ENCODE data around the gene CCDC43.
"Not testable (repeated sequence)": the region's sequence is repeated elsewhere in the genome, so short reads cannot be mapped to it uniquely, and the experiment has no call there.

CCDC43 gene

DNA sequence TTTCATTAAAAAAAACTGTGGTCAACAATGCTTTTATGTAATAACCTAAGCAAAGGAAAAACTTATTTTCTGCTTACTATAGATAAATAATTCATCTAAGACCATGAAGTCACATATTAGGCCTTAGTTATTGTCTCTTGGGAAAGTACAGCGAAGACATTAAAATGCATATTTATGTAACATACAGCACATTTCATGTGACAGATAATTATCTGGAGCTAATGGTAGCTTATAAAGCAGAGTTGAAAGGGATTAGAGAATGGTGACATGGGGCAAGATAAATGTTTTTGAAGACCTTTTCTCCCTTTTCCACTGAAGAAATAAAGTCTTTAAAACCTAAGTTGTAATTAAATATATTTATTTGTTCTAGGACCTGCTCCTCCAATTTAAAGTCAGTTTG, 23.6 kb downstream of the CCDC43 start:
- no peak for DNase-seq (ENCODE audit: low read depth in 2 of 2)

DNA sequence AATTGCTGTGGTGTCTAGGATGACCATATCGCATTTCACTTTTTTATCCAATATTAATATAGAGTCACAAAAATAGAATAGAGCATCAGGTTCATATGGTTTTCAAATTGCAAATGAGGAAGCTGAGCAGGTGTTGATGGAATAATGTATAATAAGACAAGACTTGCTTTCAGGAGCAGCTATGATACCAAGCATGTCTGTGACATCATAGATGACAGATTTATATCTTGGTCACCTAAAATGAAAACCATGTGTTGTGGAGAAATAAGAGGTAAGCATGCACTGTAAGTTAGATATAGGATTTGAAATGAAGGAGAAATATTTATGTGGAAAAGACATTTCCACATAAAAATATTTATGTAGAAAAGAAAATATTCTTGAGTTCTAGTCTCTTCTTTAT, 24.7 kb downstream of the CCDC43 start:
- no peak for DNase-seq (ENCODE audit: low read depth in 2 of 2)

GRCh38 chr17:44663095-44663494, 26.5 kb downstream of the CCDC43 start:
- no peak for DNase-seq (ENCODE audit: low read depth in 2 of 2)

- no peak for DNase-seq (ENCODE audit: low read depth in 2 of 2)
Measured at GRCh38 chr17:44661835-44662234, 27.7 kb downstream of the CCDC43 start.

GRCh38 chr17:44655983-44656710, 33.4 kb downstream of the CCDC43 start, which contains the start of gene MEIOC:
TSS of gene MEIOC (plus strand) at chr17:44656468. CDS start at chr17:44656614, 146 bp downstream.
- DNase-seq (ENCODE audit: low read depth in 2 of 2) = peak in 1 of 2 donors; percentile 21

GRCh38 chr17:44653954-44654353, 35.6 kb downstream of the CCDC43 start:
- DNase-seq (ENCODE audit: low read depth in 2 of 2) = no peak

DNA sequence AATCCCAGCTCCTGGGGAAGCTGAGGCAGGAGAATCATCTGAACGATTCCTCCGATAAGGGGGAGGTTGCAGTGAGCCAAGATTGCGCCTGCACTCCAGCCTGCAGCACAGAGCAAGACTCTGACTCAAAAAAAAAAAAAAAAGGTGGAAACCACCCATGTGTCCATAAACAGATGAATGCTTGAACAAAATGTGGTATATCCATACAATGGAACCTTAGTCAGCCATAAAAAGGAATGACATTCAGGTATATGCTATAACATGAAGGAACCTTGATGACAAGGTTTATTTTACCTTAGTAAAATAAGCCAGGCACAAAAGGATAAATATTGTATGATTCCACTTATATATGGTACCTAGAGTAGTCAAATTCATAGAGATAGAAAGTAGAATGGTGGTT, 36.2 kb downstream of the CCDC43 start:
- no peak for DNase-seq (ENCODE audit: low read depth in 2 of 2)

DNA sequence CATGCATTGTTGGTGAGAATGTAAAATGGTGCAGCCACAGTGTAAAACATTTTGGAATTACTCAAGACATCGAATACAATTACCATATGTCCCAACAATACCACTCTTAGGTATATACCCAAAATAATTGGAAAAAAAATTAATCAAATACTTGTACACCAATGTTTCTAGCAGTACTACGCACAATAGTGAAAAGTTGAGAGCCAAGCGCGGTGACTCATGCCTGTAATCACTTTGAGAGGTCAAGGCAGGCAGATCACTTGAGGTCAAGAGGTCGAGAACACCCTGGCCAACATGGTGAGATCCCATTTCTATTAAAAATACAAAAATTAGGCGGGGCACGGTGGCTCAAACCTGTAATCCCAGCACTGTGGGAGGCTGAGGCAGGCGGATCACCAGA, 36.8 kb downstream of the CCDC43 start:
- DNase-seq (ENCODE audit: low read depth in 2 of 2) = no peak

- DNase-seq (ENCODE audit: low read depth in 2 of 2) = no peak
Measured at GRCh38 chr17:44651228-44651627, 38.3 kb downstream of the CCDC43 start.

GRCh38 chr17:44648963-44649362, 40.6 kb downstream of the CCDC43 start:
- DNase-seq (ENCODE audit: low read depth in 2 of 2) = no peak

DNA sequence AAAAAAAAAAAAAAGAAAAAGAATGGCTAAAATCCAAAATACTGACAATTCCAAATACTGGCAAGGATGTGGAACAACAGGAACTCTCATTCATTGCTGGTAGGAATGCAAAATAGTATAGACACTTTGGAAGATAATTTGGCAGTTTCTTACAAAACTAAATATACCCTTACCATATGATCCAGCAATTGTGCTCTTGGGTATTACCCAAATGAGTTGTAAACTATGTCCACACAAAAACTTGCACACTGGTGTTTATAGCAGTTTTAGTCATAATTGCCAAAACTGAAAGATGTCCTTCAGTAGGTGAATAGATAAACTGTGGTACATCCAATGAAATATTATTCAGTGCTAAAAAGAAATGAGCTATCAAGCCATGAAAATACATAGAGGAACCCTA, 41.8 kb downstream of the CCDC43 start:
- no peak for DNase-seq (ENCODE audit: low read depth in 2 of 2)

DNA sequence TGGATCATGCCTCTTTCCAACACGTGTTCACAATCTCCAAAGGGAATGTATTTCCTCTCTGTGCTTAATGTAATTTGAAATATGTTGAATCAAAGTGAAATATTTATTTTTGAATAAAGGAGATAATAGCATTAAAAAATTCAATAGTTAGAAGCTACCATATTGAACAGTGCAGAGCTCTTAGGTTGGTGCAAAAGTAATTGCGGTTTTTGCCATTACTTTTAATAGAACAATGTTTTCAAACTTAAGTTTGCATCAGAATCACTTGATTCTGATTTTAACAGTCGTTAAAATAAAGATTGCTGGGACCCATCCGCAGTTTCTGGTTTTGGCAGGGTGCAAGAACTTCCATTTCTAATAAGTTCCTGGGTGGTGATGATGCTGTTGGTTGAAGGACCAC, 43.3 kb downstream of the CCDC43 start:
- DNase-seq (ENCODE audit: low read depth in 2 of 2) = no peak

DNA sequence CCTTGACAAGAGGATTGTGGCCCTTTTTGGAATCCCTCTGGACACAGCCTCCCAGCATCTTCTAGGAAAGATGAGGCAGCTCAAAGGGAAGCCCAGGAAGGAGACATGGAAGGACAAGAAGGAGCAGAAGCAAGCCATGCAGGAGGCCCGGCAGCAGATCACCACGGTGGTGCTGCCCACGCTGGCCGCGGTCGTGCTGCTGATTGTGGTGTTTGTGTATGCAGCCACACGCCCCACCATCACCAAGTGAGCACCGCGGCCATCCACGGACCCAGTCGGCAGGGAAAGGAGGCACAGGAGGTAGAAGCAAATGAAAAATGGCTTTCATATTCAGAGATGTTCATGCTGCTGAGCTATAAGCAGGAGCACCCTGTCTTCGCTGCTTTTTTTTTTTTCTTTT, 44.2 kb downstream of the CCDC43 start:
- no peak for DNase-seq (ENCODE audit: low read depth in 2 of 2)

DNA sequence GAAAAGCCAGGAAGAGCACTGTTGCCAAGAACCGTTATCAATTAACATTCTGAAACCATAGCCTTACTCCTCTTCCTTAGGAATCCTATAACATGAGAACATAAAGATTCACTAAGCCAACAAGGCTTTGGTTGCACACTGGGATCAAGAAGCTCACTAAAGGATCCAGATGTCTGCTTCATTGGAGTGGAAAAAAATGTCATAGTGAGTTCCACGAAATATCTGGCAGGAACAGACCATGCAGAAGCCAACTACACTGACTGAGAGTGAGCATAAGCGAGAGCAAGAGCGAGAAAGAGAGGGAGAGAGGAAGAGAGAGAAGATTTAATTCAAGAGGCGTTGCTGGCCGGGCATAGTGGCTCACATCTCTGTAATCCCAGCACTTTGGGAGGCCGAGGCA, 46.7 kb downstream of the CCDC43 start:
- DNase-seq (ENCODE audit: low read depth in 2 of 2) = no peak

- no peak for DNase-seq (ENCODE audit: low read depth in 2 of 2)
Measured at GRCh38 chr17:44637066-44637465, 52.5 kb downstream of the CCDC43 start.

DNA sequence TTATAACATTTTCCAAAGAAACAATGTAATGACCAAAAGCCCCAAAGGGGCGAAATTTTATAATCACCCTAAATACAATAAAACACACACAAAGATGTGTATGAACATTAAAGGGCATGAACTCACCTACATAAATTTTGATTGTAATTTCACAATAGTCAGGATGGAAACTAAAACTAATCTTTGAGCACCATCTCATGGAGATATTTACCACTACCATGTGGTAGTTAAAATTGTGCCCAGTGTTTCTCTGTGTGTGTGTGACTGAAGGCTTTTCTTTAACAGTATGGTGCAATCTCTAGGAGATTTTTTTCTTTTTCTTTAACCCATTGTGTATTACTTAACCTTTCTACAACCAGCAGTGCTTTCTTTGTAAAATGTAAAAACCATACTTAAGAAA, 53.0 kb downstream of the CCDC43 start:
- no peak for DNase-seq (ENCODE audit: low read depth in 2 of 2)

DNA sequence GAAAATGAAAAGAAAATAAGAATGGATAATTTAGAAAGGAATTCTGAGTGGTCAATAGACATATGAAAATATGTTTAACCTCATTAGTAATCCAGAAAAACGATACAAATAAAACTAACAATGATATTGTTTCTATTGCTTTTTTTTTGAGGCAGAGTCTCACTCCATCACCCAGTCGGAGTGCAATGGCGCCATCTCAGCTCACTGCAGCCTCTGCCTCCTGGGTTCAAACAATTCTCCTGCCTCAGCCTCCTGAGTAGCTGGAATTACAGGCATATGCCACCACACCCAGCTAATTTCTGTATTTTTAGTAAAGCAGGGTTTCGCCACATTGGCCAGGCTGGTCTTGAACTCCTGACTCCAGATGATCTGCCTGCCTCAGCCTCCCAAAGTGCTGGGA, 55.2 kb downstream of the CCDC43 start:
- DNase-seq (ENCODE audit: low read depth in 2 of 2) = not testable (repeated sequence)

- no peak for DNase-seq (ENCODE audit: low read depth in 2 of 2)
Measured at GRCh38 chr17:44633998-44634397, 55.6 kb downstream of the CCDC43 start.

DNA sequence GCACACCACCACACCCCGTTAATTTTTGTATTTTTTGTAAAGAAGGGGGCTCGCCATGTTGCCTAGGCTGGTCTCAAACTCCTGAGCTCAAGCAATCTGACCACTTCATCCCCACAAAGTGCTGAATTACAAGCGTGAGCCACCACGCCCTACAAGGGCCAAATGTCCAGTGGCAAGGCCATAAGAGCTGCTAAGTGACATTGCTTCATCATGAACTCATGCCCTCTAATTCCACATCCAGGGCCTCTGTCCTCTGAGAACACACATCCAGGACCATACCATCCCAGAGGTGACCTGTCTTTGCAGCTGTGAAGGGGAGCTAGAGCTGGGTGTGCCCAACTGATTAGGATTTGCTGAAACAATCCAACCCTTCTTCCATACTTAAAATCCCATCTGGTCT, 58.9 kb downstream of the CCDC43 start:
- DNase-seq (ENCODE audit: low read depth in 2 of 2) = no peak

DNA sequence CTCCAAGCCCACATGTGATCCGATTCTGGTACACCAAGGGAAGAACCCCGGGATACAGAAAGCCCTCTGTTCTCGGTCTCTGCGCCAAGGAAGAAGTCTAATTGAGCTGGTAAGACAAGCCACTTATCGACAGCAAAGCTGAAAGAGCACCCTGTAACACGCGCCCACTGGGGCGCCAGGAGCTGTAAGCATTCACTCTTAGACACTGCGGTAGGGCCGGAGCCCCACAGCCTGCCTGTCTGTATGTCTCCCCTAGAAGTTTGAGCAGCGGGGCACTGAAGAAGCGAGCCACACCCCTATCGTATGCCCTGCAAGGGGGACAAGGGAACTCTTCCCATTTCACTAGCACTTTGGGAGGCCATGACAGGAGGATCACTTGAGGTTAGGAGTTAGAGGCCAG, 60.3 kb downstream of the CCDC43 start:
- no peak for DNase-seq (ENCODE audit: low read depth in 2 of 2)

GRCh38 chr17:44628243-44629188, 61.1 kb downstream of the CCDC43 start:
- no peak for DNase-seq (ENCODE audit: low read depth in 2 of 2)

GRCh38 chr17:44627513-44628242, 61.9 kb downstream of the CCDC43 start:
- no peak for DNase-seq (ENCODE audit: low read depth in 2 of 2)

Measured in stimulated activated CD4-positive, alpha-beta T cell treated with anti-CD3 and anti-CD28 coated beads, Interleukin-1b, Interleukin-23, amount 100 ng/mL, for 1 hour (primary cell).